ENCODE data around the gene OR8B12. TPM values are rescaled to one million over a fixed set of nuclear protein-coding genes. Genes with fewer than 3 reads are reported as not detected.

The OR8B12 gene
- total RNA-seq, 2 donors from 2014 or later: not detected

Other genes starting within 250 kb of the OR8B12 start
- gene OR8D1, start 229.7 kb downstream of the OR8B12 start, total RNA-seq: not detected
- gene OR8D2, start 223.5 kb downstream of the OR8B12 start, total RNA-seq: not detected
- not detected for gene OR8B2, start 159.2 kb downstream of the OR8B12 start, total RNA-seq
- not detected for gene OR8B3, start 144.6 kb downstream of the OR8B12 start, total RNA-seq
- not detected for gene OR8B4, start 118.8 kb downstream of the OR8B12 start, total RNA-seq
- not detected for gene OR8B8, start 98.0 kb downstream of the OR8B12 start, total RNA-seq
- not detected for gene OR8A1, start 26.3 kb upstream of the OR8B12 start, total RNA-seq
- not detected for gene PANX3, start 67.8 kb upstream of the OR8B12 start, total RNA-seq
- 10 to 100 TPM; 29.4 to 33.2 TPM for gene TBRG1, start 79.2 kb upstream of the OR8B12 start, total RNA-seq
- gene SIAE, start 130.1 kb upstream of the OR8B12 start, total RNA-seq: 10 to 100 TPM in 1 of 2 donors, 1 to 10 TPM in 1; 7.6 to 12.3 TPM
- gene SPA17, start 130.2 kb upstream of the OR8B12 start, total RNA-seq: 1 to 10 TPM; 1.9 to 2.6 TPM
- gene NRGN, start 196.3 kb upstream of the OR8B12 start, total RNA-seq: 10 to 100 TPM; 12.0 to 12.2 TPM
- not detected for gene VSIG2, start 208.6 kb upstream of the OR8B12 start, total RNA-seq
- gene ESAM, start 218.6 kb upstream of the OR8B12 start, total RNA-seq: 1 to 10 TPM in 1 of 2 donors, under 1 TPM in 1; 0.36 to 1.7 TPM

All from activated naive CD4-positive, alpha-beta T cell treated with anti-CD3 and anti-CD28 coated beads, Interleukin-2, amount 50 U/mL, for 72 hours (primary cell).